ENCODE results near the gene DCLRE1A. TPM values are rescaled to one million over a fixed set of nuclear protein-coding genes. Genes with fewer than 3 reads are reported as not detected.

DCLRE1A gene
- total RNA-seq, 1 experiment from 2014 or later, result 15.0 TPM

DNA sequence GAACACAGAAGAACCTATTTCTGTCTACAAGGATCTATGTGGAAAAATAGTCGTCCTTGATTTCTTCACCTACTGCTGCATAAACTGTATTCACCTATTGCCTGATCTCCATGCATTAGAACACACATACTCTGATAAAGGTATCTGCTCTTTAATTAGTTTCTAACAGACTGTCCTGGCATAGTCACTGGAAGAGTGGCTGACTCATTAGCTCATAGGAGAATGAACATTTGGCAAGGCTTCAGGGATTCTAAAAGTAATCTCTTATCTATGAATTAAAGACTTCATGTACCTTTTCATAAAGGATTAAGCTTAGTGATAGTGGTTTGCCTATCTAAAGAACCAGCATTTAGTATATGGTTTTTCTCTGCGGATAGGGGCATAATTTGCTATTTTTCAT is 4.7 kb upstream of the DCLRE1A start:
- peaks cover 31% of the 10 kb centered on the region for H3K36me3 ChIP-seq (ENCODE audit: control insufficient read depth, insufficient read depth, low read length)
- CTCF ChIA-PET, result interaction anchor here (0.7 kb wide), 1 partner anchor 334 kb away, joined by 6 read pairs; no protein-coding TSS in a partner anchor
- H3K4me1 ChIP-seq (ENCODE audit: control insufficient read depth, insufficient read depth, low read length), result peaks cover 18% of the 10 kb centered on the region
- DNase-seq (ENCODE audit: low read depth, low spot score) (no peak), ATAC-seq (no peak)
- no peaks in the 10 kb centered on the region for H3K27me3 ChIP-seq (ENCODE audit: control insufficient read depth, insufficient read depth, low read length)
- no TSS peak for BruUV-seq (replicated peaks)
- in situ Hi-C loops (cut with HindIII; ENCODE audit: low pct_unique_long_range_greater_than_20kb, low sequenced_read_pairs), result no loop called here
- POLR2A ChIA-PET, result no interaction called here
- intact Hi-C loops (cut with micrococcal nuclease; ENCODE audit: unreplicated experiment), result no loop called here
- no peaks in the 10 kb centered on the region for H3K9me3 ChIP-seq (ENCODE audit: control insufficient read depth, insufficient read depth, low read depth, low read length)
- TF ChIP-seq, protein P1, sequence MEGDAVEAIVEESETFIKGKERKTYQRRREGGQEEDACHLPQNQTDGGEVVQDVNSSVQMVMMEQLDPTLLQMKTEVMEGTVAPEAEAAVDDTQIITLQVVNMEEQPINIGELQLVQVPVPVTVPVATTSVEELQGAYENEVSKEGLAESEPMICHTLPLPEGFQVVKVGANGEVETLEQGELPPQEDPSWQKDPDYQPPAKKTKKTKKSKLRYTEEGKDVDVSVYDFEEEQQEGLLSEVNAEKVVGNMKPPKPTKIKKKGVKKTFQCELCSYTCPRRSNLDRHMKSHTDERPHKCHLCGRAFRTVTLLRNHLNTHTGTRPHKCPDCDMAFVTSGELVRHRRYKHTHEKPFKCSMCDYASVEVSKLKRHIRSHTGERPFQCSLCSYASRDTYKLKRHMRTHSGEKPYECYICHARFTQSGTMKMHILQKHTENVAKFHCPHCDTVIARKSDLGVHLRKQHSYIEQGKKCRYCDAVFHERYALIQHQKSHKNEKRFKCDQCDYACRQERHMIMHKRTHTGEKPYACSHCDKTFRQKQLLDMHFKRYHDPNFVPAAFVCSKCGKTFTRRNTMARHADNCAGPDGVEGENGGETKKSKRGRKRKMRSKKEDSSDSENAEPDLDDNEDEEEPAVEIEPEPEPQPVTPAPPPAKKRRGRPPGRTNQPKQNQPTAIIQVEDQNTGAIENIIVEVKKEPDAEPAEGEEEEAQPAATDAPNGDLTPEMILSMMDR (IDR thresholded peaks at IDR 0.05), result no peak
- TF ChIP-seq POLR2AphosphoS5 (IDR thresholded peaks at IDR 0.05; ENCODE audit: low read depth, low read length) (no peak), TCF7L2 (IDR thresholded peaks at IDR 0.05; ENCODE audit: low read depth, low read length) (no peak)
- no peak overlapping the region for H3K27ac ChIP-seq (ENCODE audit: low read length)
- H3K4me3 ChIP-seq (ENCODE audit: low read depth in 2 of 2, low read length in 2 of 2), result no peak overlapping the region

DNA sequence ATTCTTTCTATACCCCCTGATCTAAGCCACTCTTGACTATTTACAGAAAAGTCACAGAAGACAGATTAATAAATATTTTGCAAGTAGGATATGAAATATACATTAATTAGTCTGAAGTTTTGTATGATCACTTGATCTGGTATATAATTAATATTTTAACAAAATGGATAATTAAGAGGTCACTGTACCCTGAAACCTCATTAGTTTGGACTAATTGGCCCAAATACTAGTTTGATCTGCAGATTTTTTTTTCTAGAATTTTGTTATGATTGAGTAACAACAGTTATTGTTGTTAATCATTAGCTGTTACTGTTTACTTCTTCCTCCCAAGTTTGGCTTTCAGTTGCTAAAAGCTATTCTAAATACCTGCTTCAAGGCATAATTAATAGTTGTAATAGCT is 3.3 kb upstream of the DCLRE1A start:
- H3K4me3 ChIP-seq (ENCODE audit: low read depth in 2 of 2, low read length in 2 of 2), result peak overlapping the region in 1 of 2 experiments; percentile 77; a peak in 1 of 4 replicates

More for the DNA sequence above, 3.3 kb upstream of the DCLRE1A start:
- ChIA-PET CTCF (no interaction called here), POLR2A (interaction anchor here (0.6 kb wide), 1 partner anchor 1160 kb away, joined by 11 read pairs; no protein-coding TSS in a partner anchor)
- no peaks in the 10 kb centered on the region for H3K9me3 ChIP-seq (ENCODE audit: control insufficient read depth, insufficient read depth, low read depth, low read length)
- intact Hi-C loops (cut with micrococcal nuclease; ENCODE audit: unreplicated experiment) (no loop called here), in situ Hi-C loops (cut with HindIII; ENCODE audit: low pct_unique_long_range_greater_than_20kb, low sequenced_read_pairs) (no loop called here)
- no peak for DNase-seq (ENCODE audit: low read depth, low spot score)
- no TSS peak for BruUV-seq (replicated peaks)
- TF ChIP-seq POLR2AphosphoS5 (IDR thresholded peaks at IDR 0.05; ENCODE audit: low read depth, low read length) (no peak), TCF7L2 (IDR thresholded peaks at IDR 0.05; ENCODE audit: low read depth, low read length) (no peak), SIN3A (IDR thresholded peaks at IDR 0.05; ENCODE audit: borderline replicate concordance, insufficient read depth, low read depth, low read length) (no peak)
- TF ChIP-seq, protein P1 (IDR thresholded peaks at IDR 0.05), result no peak
- TF ChIP-seq, protein P2, sequence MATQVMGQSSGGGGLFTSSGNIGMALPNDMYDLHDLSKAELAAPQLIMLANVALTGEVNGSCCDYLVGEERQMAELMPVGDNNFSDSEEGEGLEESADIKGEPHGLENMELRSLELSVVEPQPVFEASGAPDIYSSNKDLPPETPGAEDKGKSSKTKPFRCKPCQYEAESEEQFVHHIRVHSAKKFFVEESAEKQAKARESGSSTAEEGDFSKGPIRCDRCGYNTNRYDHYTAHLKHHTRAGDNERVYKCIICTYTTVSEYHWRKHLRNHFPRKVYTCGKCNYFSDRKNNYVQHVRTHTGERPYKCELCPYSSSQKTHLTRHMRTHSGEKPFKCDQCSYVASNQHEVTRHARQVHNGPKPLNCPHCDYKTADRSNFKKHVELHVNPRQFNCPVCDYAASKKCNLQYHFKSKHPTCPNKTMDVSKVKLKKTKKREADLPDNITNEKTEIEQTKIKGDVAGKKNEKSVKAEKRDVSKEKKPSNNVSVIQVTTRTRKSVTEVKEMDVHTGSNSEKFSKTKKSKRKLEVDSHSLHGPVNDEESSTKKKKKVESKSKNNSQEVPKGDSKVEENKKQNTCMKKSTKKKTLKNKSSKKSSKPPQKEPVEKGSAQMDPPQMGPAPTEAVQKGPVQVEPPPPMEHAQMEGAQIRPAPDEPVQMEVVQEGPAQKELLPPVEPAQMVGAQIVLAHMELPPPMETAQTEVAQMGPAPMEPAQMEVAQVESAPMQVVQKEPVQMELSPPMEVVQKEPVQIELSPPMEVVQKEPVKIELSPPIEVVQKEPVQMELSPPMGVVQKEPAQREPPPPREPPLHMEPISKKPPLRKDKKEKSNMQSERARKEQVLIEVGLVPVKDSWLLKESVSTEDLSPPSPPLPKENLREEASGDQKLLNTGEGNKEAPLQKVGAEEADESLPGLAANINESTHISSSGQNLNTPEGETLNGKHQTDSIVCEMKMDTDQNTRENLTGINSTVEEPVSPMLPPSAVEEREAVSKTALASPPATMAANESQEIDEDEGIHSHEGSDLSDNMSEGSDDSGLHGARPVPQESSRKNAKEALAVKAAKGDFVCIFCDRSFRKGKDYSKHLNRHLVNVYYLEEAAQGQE (IDR thresholded peaks at IDR 0.05; ENCODE audit: insufficient read depth in 1 of 2, low read depth in 2 of 2, low read length in 1 of 2), result no peak
- H3K27me3 ChIP-seq (ENCODE audit: control insufficient read depth, insufficient read depth, low read length), result no peaks in the 10 kb centered on the region
- H3K4me1 ChIP-seq (ENCODE audit: control insufficient read depth, insufficient read depth, low read length), result peaks cover 30% of the 10 kb centered on the region
- no peak for ATAC-seq
- no peak overlapping the region; the same call in 1 of the 2 replicates for H3K27ac ChIP-seq (ENCODE audit: low read length)
- H3K36me3 ChIP-seq (ENCODE audit: control insufficient read depth, insufficient read depth, low read length), result peaks cover 31% of the 10 kb centered on the region

All from Panc1 (cell line).